GM18861 (cell line): ENCODE data around the gene LSM14A.

Experiments
- ATAC-seq: cut with Tn5 transposase; IDR thresholded peaks from one replicate; pipeline ENCODE4 v1.9.1; 2021; ENCODE audit not compliant: unreplicated experiment

LSM14A gene

DNA sequence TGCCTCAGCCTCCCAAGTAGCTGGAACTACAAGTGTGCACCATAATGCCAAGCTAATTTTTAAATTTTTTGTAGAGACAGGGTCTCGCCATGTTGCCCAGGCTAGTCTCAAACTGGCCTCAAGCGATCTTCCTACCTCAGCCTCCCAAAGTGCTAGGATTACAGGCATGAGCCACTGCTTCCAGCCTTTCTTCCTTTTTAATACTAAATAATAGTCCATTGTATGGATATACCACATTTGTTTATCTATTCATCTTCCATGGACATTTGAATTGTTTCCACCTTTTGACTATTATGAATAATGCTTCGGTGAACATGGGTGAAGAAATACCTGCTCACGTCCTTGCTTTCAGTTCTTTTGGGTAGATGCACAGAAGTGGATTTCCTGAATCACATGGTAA lies 106.5 kb downstream of the LSM14A start:
- ATAC-seq, result no peak
